Endothelial cell of umbilical vein (primary cell): ENCODE results near the gene PSMA1.
"Not testable (repeated sequence)": the region's sequence is repeated elsewhere in the genome, so short reads cannot be mapped to it uniquely, and the experiment has no call there.

ENCODE experiments used
- EZH2 ChIP-seq: IDR thresholded peaks from 2 replicates; pipeline ENCODE4 v1.6.1; 2012; ENCODE audit warnings: borderline replicate concordance, low read depth, mild to moderate bottlenecking, moderate library complexity, low read length, inconsistent platforms; ENCODE audit not compliant: severe bottlenecking
- FOS ChIP-seq: IDR thresholded peaks from 2 replicates; pipeline ENCODE4 v1.6.1; 2011; ENCODE audit warnings: mild to moderate bottlenecking, low read length, moderate library complexity, borderline replicate concordance; ENCODE audit not compliant: insufficient read depth
- GATA2 ChIP-seq: IDR thresholded peaks from 2 replicates; pipeline ENCODE4 v1.7.0; 2011; ENCODE audit warnings: low read depth, mild to moderate bottlenecking, moderate library complexity, mixed read lengths, low read length; ENCODE audit not compliant: insufficient read length, insufficient read depth
- MYC ChIP-seq: IDR thresholded peaks from one replicate; pipeline ENCODE4 v1.6.1; 2011; ENCODE audit warnings: mild to moderate bottlenecking, low read depth, low read length
- POLR2A ChIP-seq: IDR thresholded peaks from 2 replicates; pipeline ENCODE4 v1.6.1; 2012; ENCODE audit warnings: low read depth, mild to moderate bottlenecking, control low read depth, low read length
- POLR2AphosphoS5 ChIP-seq: IDR thresholded peaks from 2 replicates; pipeline ENCODE4 v1.6.1; 2012; ENCODE audit warnings: low read depth, mild to moderate bottlenecking, control low read depth, low read length, moderate library complexity; ENCODE audit not compliant: insufficient read depth
- TF ChIP-seq, protein P1 (sequence below), 2 donors: IDR thresholded peaks; 1 replicate in 1 of 2; 2 replicates in 1 of 2; pipeline ENCODE4 v1.5.1; 2011; ENCODE audit warnings: low read length in 2 of 2, mild to moderate bottlenecking in 2 of 2, moderate library complexity in 2 of 2, control low read depth in 1 of 2, inconsistent platforms in 1 of 2, low read depth in 1 of 2; ENCODE audit not compliant: insufficient read depth in 1 of 2; ENCODE audit errors: extremely low read depth in 1 of 2
- TF ChIP-seq, protein P2 (sequence below): IDR thresholded peaks from 2 replicates; pipeline ENCODE4 v1.6.1; 2011; ENCODE audit not compliant: insufficient read depth, insufficient read length

- TF ChIP-seq, protein P1, sequence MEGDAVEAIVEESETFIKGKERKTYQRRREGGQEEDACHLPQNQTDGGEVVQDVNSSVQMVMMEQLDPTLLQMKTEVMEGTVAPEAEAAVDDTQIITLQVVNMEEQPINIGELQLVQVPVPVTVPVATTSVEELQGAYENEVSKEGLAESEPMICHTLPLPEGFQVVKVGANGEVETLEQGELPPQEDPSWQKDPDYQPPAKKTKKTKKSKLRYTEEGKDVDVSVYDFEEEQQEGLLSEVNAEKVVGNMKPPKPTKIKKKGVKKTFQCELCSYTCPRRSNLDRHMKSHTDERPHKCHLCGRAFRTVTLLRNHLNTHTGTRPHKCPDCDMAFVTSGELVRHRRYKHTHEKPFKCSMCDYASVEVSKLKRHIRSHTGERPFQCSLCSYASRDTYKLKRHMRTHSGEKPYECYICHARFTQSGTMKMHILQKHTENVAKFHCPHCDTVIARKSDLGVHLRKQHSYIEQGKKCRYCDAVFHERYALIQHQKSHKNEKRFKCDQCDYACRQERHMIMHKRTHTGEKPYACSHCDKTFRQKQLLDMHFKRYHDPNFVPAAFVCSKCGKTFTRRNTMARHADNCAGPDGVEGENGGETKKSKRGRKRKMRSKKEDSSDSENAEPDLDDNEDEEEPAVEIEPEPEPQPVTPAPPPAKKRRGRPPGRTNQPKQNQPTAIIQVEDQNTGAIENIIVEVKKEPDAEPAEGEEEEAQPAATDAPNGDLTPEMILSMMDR (IDR thresholded peaks at IDR 0.05; ENCODE audit: extremely low read depth in 1 of 2, insufficient read depth in 1 of 2, low read depth in 1 of 2, low read length in 2 of 2), result not testable (repeated sequence)
- TF ChIP-seq MYC, EZH2, POLR2A, POLR2AphosphoS5, FOS, GATA2: not testable (repeated sequence)
- TF ChIP-seq, protein P2, sequence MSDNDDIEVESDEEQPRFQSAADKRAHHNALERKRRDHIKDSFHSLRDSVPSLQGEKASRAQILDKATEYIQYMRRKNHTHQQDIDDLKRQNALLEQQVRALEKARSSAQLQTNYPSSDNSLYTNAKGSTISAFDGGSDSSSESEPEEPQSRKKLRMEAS, result not testable (repeated sequence)
These were observed 15.0 kb upstream of the PSMA1 start for GRCh38 chr11:14535166-14535565.
